Prostate gland (tissue), 2 donors: ENCODE measurements around the gene LIG1. TPM values are rescaled to one million over a fixed set of nuclear protein-coding genes. Genes with fewer than 3 reads are reported as not detected.
"Not testable (repeated sequence)": the region's sequence is repeated elsewhere in the genome, so short reads cannot be mapped to it uniquely, and the experiment has no call there.

Experiments
- DNase-seq: peaks from one replicate; pipeline ENCODE4 v3.0.0-alpha.2; 2019; ENCODE audit warnings: low spot score
- H3K27ac ChIP-seq, 2 donors: fragments of 200-600 bp; sonication (generic); 2 replicates each; pipeline ENCODE4 v1.5.1; 2017 to 2019
- H3K27me3 ChIP-seq: fragments of 200-600 bp; sonication (generic); replicated peaks from 2 replicates; pipeline ENCODE4 v1.5.1; 2019; ENCODE audit not compliant: insufficient read depth
- H3K36me3 ChIP-seq, 2 donors: fragments of 200-600 bp; sonication (generic); 1 replicate in 1 of 2; 2 replicates in 1 of 2; pipeline versions ENCODE4 v1.5.1 to v1.8.1; 2017 to 2019
- H3K4me1 ChIP-seq: fragments of 200-600 bp; sonication (generic); replicated peaks from 2 replicates; pipeline ENCODE4 v1.5.1; 2019
- H3K4me3 ChIP-seq, 2 donors: fragments of 200-600 bp; sonication (generic); 2 replicates each; pipeline ENCODE4 v1.5.1; 2017 to 2019
- H3K9me3 ChIP-seq: fragments of 200-600 bp; sonication (generic); 2 replicates; pipeline ENCODE4 v1.5.1; 2017
- CTCF ChIP-seq, 4 experiments: fragments of 200-600 bp in 2 of 4; fragments of 450-650 bp in 2 of 4; sonication (generic) in 2 of 4; IDR thresholded peaks; 1 replicate in 3 of 4; 2 replicates in 1 of 4; pipeline ENCODE4 v1.5.1; 2016 to 2019; ENCODE audit warnings: antibody characterized with exemption in 4 of 4, mild to moderate bottlenecking in 2 of 4, moderate library complexity in 2 of 4
- POLR2A ChIP-seq: fragments of 450-650 bp; IDR thresholded peaks from one replicate; pipeline ENCODE4 v1.6.1; 2016; ENCODE audit warnings: antibody characterized with exemption, mild to moderate bottlenecking
- POLR2AphosphoS5 ChIP-seq: sonication (generic); formaldehyde crosslinking; IDR thresholded peaks from one replicate; pipeline ENCODE4 v1.6.1; 2017; ENCODE audit warnings: antibody characterized with exemption
- WGBS: methylation state at CpG from one replicate; pipeline ENCODE4 v1.1.5; 2018; 5-methylcytosine and 5-hydroxymethylcytosine counted together
- intact Hi-C: fragments of 100-400 bp; cut with DNase I; formaldehyde crosslinking; loops from one replicate; pipeline ENCODE4 v1.14.2; 2022
- total RNA-seq, 2 donors: library from RNA; depleted of rRNA; stranded (reverse); fragments of >200 nt; gene quantifications; one replicate each; pipeline ENCODE4 v1.1.0, GENCODE V29; 2016

The LIG1 gene
- total RNA-seq, 2 donors from 2014 or later = 30.6 to 58.7 TPM

- whole genome bisulfite sequencing = 85% methylated on average over 4 of the region's 4 CpGs
- no peak overlapping the region for H3K27ac ChIP-seq
- intact Hi-C loops = no loop called here
- H3K27me3 ChIP-seq = no peaks in the 10 kb centered on the region
- TF ChIP-seq POLR2AphosphoS5 (no peak), CTCF (IDR thresholded peaks at IDR 0.05) (no peak), POLR2A (no peak)
- H3K9me3 ChIP-seq = no peaks in the 10 kb centered on the region
- H3K36me3 ChIP-seq = no peaks in the 10 kb centered on the region
- no peak for DNase-seq
- H3K4me3 ChIP-seq = no peak overlapping the region
- no peaks in the 10 kb centered on the region for H3K4me1 ChIP-seq
These were observed 74.5 kb downstream of the LIG1 start for GRCh38 chr19:48095612-48096175.

GRCh38 chr19:48094855-48095203 lies 75.3 kb downstream of the LIG1 start:
- H3K9me3 ChIP-seq = no peaks in the 10 kb centered on the region
- H3K4me3 ChIP-seq = no peak overlapping the region
- H3K27me3 ChIP-seq = no peaks in the 10 kb centered on the region
- no peak for DNase-seq
- no peak overlapping the region for H3K27ac ChIP-seq
- no peaks in the 10 kb centered on the region for H3K36me3 ChIP-seq
- WGBS = 96% methylated on average over 2 of the region's 2 CpGs
- intact Hi-C loops = no loop called here
- no peak for TF ChIP-seq POLR2AphosphoS5
- TF ChIP-seq CTCF (IDR thresholded peaks at IDR 0.05) = no peak
- no peak for TF ChIP-seq POLR2A
- H3K4me1 ChIP-seq = no peaks in the 10 kb centered on the region

DNA sequence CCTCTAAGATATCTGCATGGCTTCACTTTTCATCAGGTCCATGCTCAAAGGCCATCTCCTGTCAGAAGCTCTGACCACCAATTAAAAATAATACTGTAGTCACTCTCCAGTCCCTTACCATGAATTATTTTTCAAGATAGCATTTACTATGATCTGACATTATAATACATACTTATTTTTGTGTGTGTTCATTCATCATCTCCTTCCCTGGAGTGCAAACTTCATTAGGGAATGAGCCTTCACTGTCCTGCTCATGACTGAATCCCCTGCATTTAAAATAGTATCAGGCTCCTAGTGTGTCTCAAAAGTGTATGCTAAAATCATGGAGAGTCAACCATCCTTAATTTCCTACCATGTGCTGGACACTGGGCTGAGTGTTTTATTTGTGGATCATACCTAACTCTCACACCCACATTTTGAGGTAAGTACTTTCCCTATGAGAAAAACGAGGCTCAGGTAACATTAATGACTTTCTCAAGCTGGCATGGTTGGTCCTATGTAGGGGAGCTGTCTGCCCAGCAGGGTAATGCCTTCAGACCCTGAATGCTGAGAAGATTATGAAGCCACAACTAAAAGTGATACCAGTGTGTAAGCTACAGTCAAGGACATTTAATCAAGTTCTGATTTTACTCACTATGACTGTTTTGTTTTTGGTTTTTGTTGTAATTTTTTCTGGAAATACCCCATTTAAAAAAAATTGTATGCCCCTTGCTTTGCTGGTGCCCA lies 75.9 kb downstream of the LIG1 start:
- WGBS = 14% methylated on average over 1 of the region's 1 CpG
- Histone ChIP-seq H3K4me1 (no peaks in the 10 kb centered on the region), H3K27ac (no peak overlapping the region), H3K9me3 (no peaks in the 10 kb centered on the region), H3K27me3 (no peaks in the 10 kb centered on the region), H3K36me3 (no peaks in the 10 kb centered on the region), H3K4me3 (no peak overlapping the region)
- intact Hi-C loops = no loop called here
- no peak for DNase-seq
- TF ChIP-seq POLR2A (no peak), CTCF (IDR thresholded peaks at IDR 0.05) (no peak), POLR2AphosphoS5 (no peak)

DNA sequence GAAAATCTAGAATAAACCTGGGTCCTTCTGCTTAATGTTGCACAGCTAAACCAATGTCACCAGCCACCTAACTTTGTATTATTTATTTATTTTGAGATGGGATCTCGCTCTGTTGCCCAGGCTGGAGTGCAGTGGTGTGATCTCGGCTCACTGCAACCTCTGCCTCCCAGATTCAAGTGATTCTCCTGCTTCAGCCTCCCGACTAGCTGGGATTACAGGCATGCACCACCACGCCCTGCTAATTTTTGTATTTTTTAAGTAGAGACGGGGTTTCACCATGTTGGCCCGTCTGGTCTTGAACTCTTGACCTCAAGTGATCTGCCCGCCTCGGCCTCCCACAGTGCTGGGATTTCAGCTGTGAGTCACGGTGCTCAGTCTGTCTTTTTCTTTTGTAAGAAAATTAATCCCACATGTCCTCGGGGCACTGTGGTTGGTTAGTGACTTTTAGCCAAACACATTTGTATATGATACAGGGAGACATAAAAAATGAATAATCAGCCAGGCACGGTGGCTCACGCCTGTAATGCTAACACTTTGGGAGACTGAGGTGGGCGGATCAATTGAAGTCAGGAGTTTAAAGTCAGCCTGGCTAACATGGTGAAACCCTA lies 78.9 kb downstream of the LIG1 start:
- H3K36me3 ChIP-seq, H3K4me1 ChIP-seq, H3K27me3 ChIP-seq, H3K27ac ChIP-seq, intact Hi-C loops, H3K4me3 ChIP-seq, H3K9me3 ChIP-seq, DNase-seq: not testable (repeated sequence)
- 73% methylated on average over 13 of the region's 13 CpGs for WGBS

GRCh38 chr19:48090281-48090802 lies 79.8 kb downstream of the LIG1 start:
- DNase-seq = peak; percentile 34
- H3K36me3 ChIP-seq = no peaks in the 10 kb centered on the region
- H3K27ac ChIP-seq = no peak overlapping the region
- no peaks in the 10 kb centered on the region for H3K4me1 ChIP-seq
- WGBS = 24% methylated on average over 5 of the region's 5 CpGs
- intact Hi-C loops = no loop called here
- no peaks in the 10 kb centered on the region for H3K9me3 ChIP-seq
- no peaks in the 10 kb centered on the region for H3K27me3 ChIP-seq
- TF ChIP-seq CTCF (IDR thresholded peaks at IDR 0.05) = no peak
- peak; percentile 90 for TF ChIP-seq POLR2AphosphoS5
- TF ChIP-seq POLR2A = peak; percentile 10
- H3K4me3 ChIP-seq = no peak overlapping the region

- H3K27ac ChIP-seq, H3K27me3 ChIP-seq, H3K36me3 ChIP-seq, DNase-seq, H3K4me3 ChIP-seq, intact Hi-C loops, H3K9me3 ChIP-seq, H3K4me1 ChIP-seq: not testable (repeated sequence)
- 94% methylated on average over 6 of the region's 6 CpGs for WGBS
These were observed 81.2 kb downstream of the LIG1 start for GRCh38 chr19:48088991-48089390.
